ENCODE measurements around the gene CCDC146. TPM values are rescaled to one million over a fixed set of nuclear protein-coding genes. Genes with fewer than 3 reads are reported as not detected.

The CCDC146 gene
- total RNA-seq, 1 experiment from 2014 or later = 4.7 TPM

- no peak for ATAC-seq
- no peak for TF ChIP-seq EZH2phosphoT487 (IDR thresholded peaks at IDR 0.05; ENCODE audit: borderline replicate concordance, low read length)
- TF ChIP-seq EZH2 (IDR thresholded peaks at IDR 0.05; ENCODE audit: low read length, unreplicated experiment) = no peak
- no peak for TF ChIP-seq CTCF (conservative IDR thresholded peaks at IDR 0.05; ENCODE audit: low read depth, low read length)
- intact Hi-C loops (cut with micrococcal nuclease) = no loop called here
- no peaks in the 10 kb centered on the region for H3F3A ChIP-seq (ENCODE audit: low read length, unreplicated experiment)
- BruUV-seq (replicated peaks) = no TSS peak
- no peak overlapping the region for H3K9ac ChIP-seq (ENCODE audit: low read length)
- no peaks in the 10 kb centered on the region for H3K9me3 ChIP-seq (ENCODE audit: low read length)
- no peak overlapping the region for H3K4me3 ChIP-seq (ENCODE audit: low read length)
- ChIA-PET POLR2A (ENCODE audit: unreplicated experiment) (no interaction called here), CTCF (no interaction called here)
- DNase-seq = no peak
- H2AFZ ChIP-seq (ENCODE audit: low read length) = no peak overlapping the region
- H3K27me3 ChIP-seq (ENCODE audit: low read length) = no peaks in the 10 kb centered on the region
- no peak overlapping the region for H3K27ac ChIP-seq (ENCODE audit: low read length)
- no peaks in the 10 kb centered on the region for H3K4me1 ChIP-seq (ENCODE audit: insufficient read depth, low read length)
- H3K79me2 ChIP-seq (ENCODE audit: low read length) = no peaks in the 10 kb centered on the region
- H4K20me1 ChIP-seq (ENCODE audit: low read length) = no peaks in the 10 kb centered on the region
- no peak overlapping the region for H3K4me2 ChIP-seq (ENCODE audit: low read length)
- no peaks in the 10 kb centered on the region for H3K36me3 ChIP-seq (ENCODE audit: low read depth, low read length)
- H3K9me2 ChIP-seq (replicated peaks; ENCODE audit: low read length) = no peaks in the 10 kb centered on the region
These were observed 153.7 kb downstream of the CCDC146 start for GRCh38 chr7:77276120-77276519.

- no peak for ATAC-seq
These were observed 159.5 kb downstream of the CCDC146 start for GRCh38 chr7:77281780-77282478.

More at GRCh38 chr7:77281780-77282478, 159.5 kb downstream of the CCDC146 start:
- no TSS peak for BruUV-seq (replicated peaks)
- no peaks in the 10 kb centered on the region for H3K36me3 ChIP-seq (ENCODE audit: low read depth, low read length)
- no peaks in the 10 kb centered on the region for H3K9me3 ChIP-seq (ENCODE audit: low read length)
- H3K4me1 ChIP-seq (ENCODE audit: insufficient read depth, low read length) = no peaks in the 10 kb centered on the region
- no peak overlapping the region for H2AFZ ChIP-seq (ENCODE audit: low read length)
- TF ChIP-seq EZH2phosphoT487 (IDR thresholded peaks at IDR 0.05; ENCODE audit: borderline replicate concordance, low read length) (no peak), CTCF (conservative IDR thresholded peaks at IDR 0.05; ENCODE audit: low read depth, low read length) (no peak), EZH2 (IDR thresholded peaks at IDR 0.05; ENCODE audit: low read length, unreplicated experiment) (no peak)
- H3F3A ChIP-seq (ENCODE audit: low read length, unreplicated experiment) = no peaks in the 10 kb centered on the region
- POLR2A ChIA-PET (ENCODE audit: unreplicated experiment) = no interaction called here
- no peaks in the 10 kb centered on the region for H3K79me2 ChIP-seq (ENCODE audit: low read length)
- no peak overlapping the region for H3K4me3 ChIP-seq (ENCODE audit: low read length)
- H3K27ac ChIP-seq (ENCODE audit: low read length) = no peak overlapping the region
- H3K27me3 ChIP-seq (ENCODE audit: low read length) = no peaks in the 10 kb centered on the region
- CTCF ChIA-PET = no interaction called here
- intact Hi-C loops (cut with micrococcal nuclease) = no loop called here
- no peaks in the 10 kb centered on the region for H3K9me2 ChIP-seq (replicated peaks; ENCODE audit: low read length)
- H3K9ac ChIP-seq (ENCODE audit: low read length) = no peak overlapping the region
- no peaks in the 10 kb centered on the region for H4K20me1 ChIP-seq (ENCODE audit: low read length)
- DNase-seq = no peak
- no peak overlapping the region for H3K4me2 ChIP-seq (ENCODE audit: low read length)
